ENCODE measurements around the gene DHRSX. TPM values are rescaled to one million over a fixed set of nuclear protein-coding genes. Genes with fewer than 3 reads are reported as not detected.

DHRSX gene
- total and polyA plus RNA-seq, 10 of the 15 experiments (the other 5 are each of a cell fraction or from before 2014, with no cell fraction given): 1.7 to 39.5 (median 16.5) TPM

DNA sequence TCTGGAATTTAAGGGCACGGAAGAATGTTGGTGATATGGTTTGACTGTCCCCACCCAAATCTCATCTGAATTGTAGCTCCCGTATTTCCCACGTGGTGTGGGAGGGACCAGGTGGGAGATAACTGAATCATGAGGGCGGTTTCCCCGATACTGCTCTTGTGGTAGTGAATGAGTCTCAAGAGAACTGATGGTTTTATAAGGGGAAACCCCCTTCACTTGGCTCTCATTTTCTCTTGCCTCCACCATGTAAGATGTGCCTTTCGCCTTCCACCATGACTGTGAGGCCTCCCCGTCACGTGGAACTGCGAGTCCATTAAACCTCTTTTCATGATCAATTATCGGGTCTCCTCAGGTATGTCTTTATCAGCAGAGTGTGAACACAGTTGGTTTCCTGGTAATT, 25.6 kb upstream of the DHRSX start (continued):
- TF ChIP-seq, protein P1, sequence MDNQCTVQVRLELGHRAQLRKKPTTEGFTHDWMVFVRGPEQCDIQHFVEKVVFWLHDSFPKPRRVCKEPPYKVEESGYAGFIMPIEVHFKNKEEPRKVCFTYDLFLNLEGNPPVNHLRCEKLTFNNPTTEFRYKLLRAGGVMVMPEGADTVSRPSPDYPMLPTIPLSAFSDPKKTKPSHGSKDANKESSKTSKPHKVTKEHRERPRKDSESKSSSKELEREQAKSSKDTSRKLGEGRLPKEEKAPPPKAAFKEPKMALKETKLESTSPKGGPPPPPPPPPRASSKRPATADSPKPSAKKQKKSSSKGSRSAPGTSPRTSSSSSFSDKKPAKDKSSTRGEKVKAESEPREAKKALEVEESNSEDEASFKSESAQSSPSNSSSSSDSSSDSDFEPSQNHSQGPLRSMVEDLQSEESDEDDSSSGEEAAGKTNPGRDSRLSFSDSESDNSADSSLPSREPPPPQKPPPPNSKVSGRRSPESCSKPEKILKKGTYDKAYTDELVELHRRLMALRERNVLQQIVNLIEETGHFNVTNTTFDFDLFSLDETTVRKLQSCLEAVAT (IDR thresholded peaks at IDR 0.05): 0 out of 2 replicates have a peak, but pooled peaks have one; percentile 25
- TF ChIP-seq RAD51 (IDR thresholded peaks at IDR 0.05): peak; percentile 68

- ChIA-PET SMC1A (ENCODE audit: uncharacterized antibody, unreplicated experiment) (no interaction called here), CTCF (no interaction called here), POLR2A (no interaction called here), RAD21 (ENCODE audit: unreplicated experiment) (no interaction called here)
- 79% methylated on average over 6 of the region's 6 CpGs for WGBS (ENCODE audit: insufficient coverage, insufficient replicate concordance, low lambda C conversion rate, missing lambda C conversion rate)
- H3K27me3 ChIP-seq (replicated peaks in 1 of 2; ENCODE audit: control insufficient read depth in 2 of 2, insufficient read depth in 2 of 2, low read length in 1 of 2): no peaks in the 10 kb centered on the region
- no peak overlapping the region for H3K4me2 ChIP-seq (ENCODE audit: control insufficient read depth, insufficient read depth)
- DNase-seq (ENCODE audit: low read depth, low spot score) (no peak), FAIRE-seq (no peak), ATAC-seq (no peak)
- H3K9ac ChIP-seq (ENCODE audit: control insufficient read depth, insufficient read depth, low read length): no peak overlapping the region
- intact Hi-C loops (cut with micrococcal nuclease; ENCODE audit: unreplicated experiment) (loop anchor here (10.0 kb wide), 1 partner anchor 171 kb away; the partner anchor contains the start of gene CD99), in situ Hi-C loops (cut with MboI) (loop anchor here (25.0 kb wide), 1 partner anchor 1062 kb away; the partner anchor contains the start of gene ASMTL)
- H4K20me1 ChIP-seq (ENCODE audit: control insufficient read depth, insufficient read depth): no peaks in the 10 kb centered on the region
- no peaks in the 10 kb centered on the region for H3K36me3 ChIP-seq (ENCODE audit: control insufficient read depth in 2 of 2, insufficient read depth in 2 of 2, low read length in 1 of 2)
- H3K4me1 ChIP-seq (ENCODE audit: control insufficient read depth, insufficient read depth, low read length): peaks cover 21% of the 10 kb centered on the region
- H2AFZ ChIP-seq (ENCODE audit: control insufficient read depth, low read depth, low read length): no peak overlapping the region
- H3K4me3 ChIP-seq: no peak overlapping the region
- peaks cover 21% of the 10 kb centered on the region for H3K9me3 ChIP-seq (replicated peaks; ENCODE audit: control insufficient read depth, insufficient read depth, low read length)
- TF ChIP-seq RFX5 (IDR thresholded peaks at IDR 0.05; ENCODE audit: low read depth, low read length): no peak
- no peak for TF ChIP-seq STAT3 (IDR thresholded peaks at IDR 0.05; ENCODE audit: low read depth, low read length)
- no peak for TF ChIP-seq MEF2B (IDR thresholded peaks at IDR 0.05; ENCODE audit: partially characterized antibody, poor library complexity, severe bottlenecking)
- no peak for TF ChIP-seq TBL1XR1 (IDR thresholded peaks at IDR 0.05; ENCODE audit: low read depth, low read length)
- TF ChIP-seq, protein P2, sequence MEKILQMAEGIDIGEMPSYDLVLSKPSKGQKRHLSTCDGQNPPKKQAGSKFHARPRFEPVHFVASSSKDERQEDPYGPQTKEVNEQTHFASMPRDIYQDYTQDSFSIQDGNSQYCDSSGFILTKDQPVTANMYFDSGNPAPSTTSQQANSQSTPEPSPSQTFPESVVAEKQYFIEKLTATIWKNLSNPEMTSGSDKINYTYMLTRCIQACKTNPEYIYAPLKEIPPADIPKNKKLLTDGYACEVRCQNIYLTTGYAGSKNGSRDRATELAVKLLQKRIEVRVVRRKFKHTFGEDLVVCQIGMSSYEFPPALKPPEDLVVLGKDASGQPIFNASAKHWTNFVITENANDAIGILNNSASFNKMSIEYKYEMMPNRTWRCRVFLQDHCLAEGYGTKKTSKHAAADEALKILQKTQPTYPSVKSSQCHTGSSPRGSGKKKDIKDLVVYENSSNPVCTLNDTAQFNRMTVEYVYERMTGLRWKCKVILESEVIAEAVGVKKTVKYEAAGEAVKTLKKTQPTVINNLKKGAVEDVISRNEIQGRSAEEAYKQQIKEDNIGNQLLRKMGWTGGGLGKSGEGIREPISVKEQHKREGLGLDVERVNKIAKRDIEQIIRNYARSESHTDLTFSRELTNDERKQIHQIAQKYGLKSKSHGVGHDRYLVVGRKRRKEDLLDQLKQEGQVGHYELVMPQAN (conservative IDR thresholded peaks at IDR 0.05): no peak
- TF ChIP-seq, protein P3, sequence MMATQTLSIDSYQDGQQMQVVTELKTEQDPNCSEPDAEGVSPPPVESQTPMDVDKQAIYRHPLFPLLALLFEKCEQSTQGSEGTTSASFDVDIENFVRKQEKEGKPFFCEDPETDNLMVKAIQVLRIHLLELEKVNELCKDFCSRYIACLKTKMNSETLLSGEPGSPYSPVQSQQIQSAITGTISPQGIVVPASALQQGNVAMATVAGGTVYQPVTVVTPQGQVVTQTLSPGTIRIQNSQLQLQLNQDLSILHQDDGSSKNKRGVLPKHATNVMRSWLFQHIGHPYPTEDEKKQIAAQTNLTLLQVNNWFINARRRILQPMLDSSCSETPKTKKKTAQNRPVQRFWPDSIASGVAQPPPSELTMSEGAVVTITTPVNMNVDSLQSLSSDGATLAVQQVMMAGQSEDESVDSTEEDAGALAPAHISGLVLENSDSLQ (IDR thresholded peaks at IDR 0.05): no peak
- no peak for TF ChIP-seq POLR2AphosphoS2 (IDR thresholded peaks at IDR 0.05; ENCODE audit: low read depth, low read length)
- no peak for TF ChIP-seq NR2F1 (conservative IDR thresholded peaks at IDR 0.05)
- H3K27ac ChIP-seq (ENCODE audit: control insufficient read depth, insufficient read depth): no peak overlapping the region
- BruUV-seq (replicated peaks): no TSS peak
- no peaks in the 10 kb centered on the region for H3K79me2 ChIP-seq (ENCODE audit: control insufficient read depth, insufficient read depth, low read length)
These were observed 23.1 kb upstream of the DHRSX start for GRCh38 chrX:2523911-2524310.
